HepG2 (cell line): Measurements from ENCODE around the gene USP7. TPM values are rescaled to one million over a fixed set of nuclear protein-coding genes. Genes with fewer than 3 reads are reported as not detected.

Experiments used
- ATM ChIP-seq: fragments of 450-650 bp; IDR thresholded peaks from 2 replicates; pipeline ENCODE4 v1.7.1; 2017; ENCODE audit warnings: mild to moderate bottlenecking, borderline replicate concordance
- FLYWCH1 ChIP-seq: sonication (generic); formaldehyde crosslinking; IDR thresholded peaks from 2 replicates; pipeline ENCODE4 v1.8.1; 2023; ENCODE audit warnings: mild to moderate bottlenecking, missing genetic modification reagents
- FOXK2 ChIP-seq: fragments of 450-650 bp; IDR thresholded peaks from 2 replicates; pipeline ENCODE4 v1.6.1; 2016
- GATAD1 ChIP-seq: IDR thresholded peaks from 2 replicates; pipeline ENCODE4 v1.6.1; 2016; ENCODE audit warnings: missing genetic modification reagents, missing compliant biosample characterization
- KLF12 ChIP-seq: sonication (generic); formaldehyde crosslinking; IDR thresholded peaks from 2 replicates; pipeline ENCODE4 v1.4.0; 2020; ENCODE audit warnings: missing genetic modification reagents, borderline replicate concordance
- MAX ChIP-seq: IDR thresholded peaks from 2 replicates; pipeline ENCODE4 v1.6.1; 2012; ENCODE audit warnings: inconsistent platforms
- NAIF1 ChIP-seq: sonication (generic); formaldehyde crosslinking; IDR thresholded peaks from 2 replicates; pipeline ENCODE4 v1.5.0; 2020; ENCODE audit warnings: mild to moderate bottlenecking, missing genetic modification reagents, borderline replicate concordance
- NFE2 ChIP-seq: sonication (generic); formaldehyde crosslinking; IDR thresholded peaks from 2 replicates; pipeline ENCODE4 v1.4.0; 2020; ENCODE audit warnings: missing genetic modification reagents
- SALL1 ChIP-seq: sonication (generic); formaldehyde crosslinking; IDR thresholded peaks from 2 replicates; pipeline ENCODE4 v1.8.0; 2022; ENCODE audit warnings: mild to moderate bottlenecking, missing genetic modification reagents
- SMAD1 ChIP-seq: sonication (generic); formaldehyde crosslinking; IDR thresholded peaks from 2 replicates; pipeline ENCODE4 v1.4.0; 2020; ENCODE audit warnings: missing genetic modification reagents, low read depth, mild to moderate bottlenecking, borderline replicate concordance
- SMC3 ChIP-seq: IDR thresholded peaks from 2 replicates; pipeline ENCODE4 v1.6.1; 2011; ENCODE audit warnings: low read length, improper control_type of control experiment
- THAP8 ChIP-seq: sonication (generic); formaldehyde crosslinking; IDR thresholded peaks from 2 replicates; pipeline ENCODE4 v1.5.1; 2020; ENCODE audit warnings: missing genetic modification reagents, mild to moderate bottlenecking, borderline replicate concordance
- ZBTB46 ChIP-seq: sonication (generic); formaldehyde crosslinking; IDR thresholded peaks from 2 replicates; pipeline ENCODE4 v1.4.0; 2020; ENCODE audit warnings: mild to moderate bottlenecking, missing genetic modification reagents, borderline replicate concordance
- ZFP82 ChIP-seq: sonication (generic); formaldehyde crosslinking; IDR thresholded peaks from 2 replicates; pipeline ENCODE4 v1.5.1; 2020; ENCODE audit warnings: mild to moderate bottlenecking, missing genetic modification reagents, borderline replicate concordance
- ZNF263 ChIP-seq: sonication (generic); formaldehyde crosslinking; IDR thresholded peaks from 2 replicates; pipeline ENCODE4 v1.4.0; 2020; ENCODE audit warnings: missing genetic modification reagents
- ZNF276 ChIP-seq: sonication (generic); formaldehyde crosslinking; IDR thresholded peaks from 2 replicates; pipeline ENCODE4 v1.4.0; 2020; ENCODE audit warnings: mild to moderate bottlenecking, low read depth, missing genetic modification reagents
- ZNF556 ChIP-seq: sonication (generic); formaldehyde crosslinking; IDR thresholded peaks from 2 replicates; pipeline ENCODE4 v1.4.0; 2020; ENCODE audit warnings: mild to moderate bottlenecking, missing genetic modification reagents, borderline replicate concordance
- ZNF569 ChIP-seq: sonication (generic); formaldehyde crosslinking; IDR thresholded peaks from 2 replicates; pipeline ENCODE4 v1.5.0; 2020; ENCODE audit warnings: mild to moderate bottlenecking, missing genetic modification reagents, moderate library complexity, borderline replicate concordance
- ZNF597 ChIP-seq: sonication (generic); formaldehyde crosslinking; IDR thresholded peaks from 2 replicates; pipeline ENCODE4 v1.5.0; 2020; ENCODE audit warnings: missing genetic modification reagents
- ZNF652 ChIP-seq: IDR thresholded peaks from 2 replicates; pipeline ENCODE4 v1.6.1; 2016; ENCODE audit warnings: low read depth, borderline replicate concordance
- ZNF709 ChIP-seq: sonication (generic); formaldehyde crosslinking; IDR thresholded peaks from 2 replicates; pipeline ENCODE4 v1.5.0; 2020; ENCODE audit warnings: mild to moderate bottlenecking, missing genetic modification reagents
- polyA plus RNA-seq, 8 experiments: library from polyadenylated mRNA; depleted of rRNA in 3 of 8; stranded (reverse) in 7 of 8; unstranded in 1 of 8; fragments of >200 nt; fragmentation: Illumina TruSeq in 4 of 8; extraction: Trizol in 4 of 8; gene quantifications; 2 replicates each; pipeline versions ENCODE4 v1.2.1 to v1.2.3, GENCODE V29; 2011 to 2016; ENCODE audit warnings: low read depth in 4 of 8, missing spikeins in 1 of 8, mixed read lengths in 1 of 8; ENCODE audit not compliant: insufficient read depth in 1 of 8
- total RNA-seq, 5 experiments: library from RNA; depleted of rRNA; stranded (reverse); fragments of >200 nt; fragmentation: Illumina TruSeq; extraction: Trizol; gene quantifications; 2 replicates each; pipeline ENCODE4 v1.2.3, GENCODE V29; 2016; ENCODE audit warnings: low read depth in 1 of 5

USP7 gene
- total and polyA plus RNA-seq, 2 of the 13 experiments (the other 11 are each of a cell fraction or from before 2014, with no cell fraction given), result 52.5 to 173 TPM

GRCh38 chr16:8959921-8960787 lies 3.6 kb downstream of the USP7 start (continued):
- peak; percentile 61; the same call in 1 of the 2 replicates for TF ChIP-seq MAX
- 0 out of 2 replicates have a peak, but pooled peaks have one; percentile 17 for TF ChIP-seq ZBTB46
- TF ChIP-seq GATAD1, result 0 out of 2 replicates have a peak, but pooled peaks have one; percentile 19
- no peak for TF ChIP-seq ZFP82 (CRISPR knock-in tag)
- no peak for TF ChIP-seq ZNF569 (CRISPR knock-in tag)
- no peak for TF ChIP-seq NFE2 (CRISPR knock-in tag)
- TF ChIP-seq SALL1 (CRISPR knock-in tag), result peak; percentile 88
- TF ChIP-seq THAP8 (CRISPR knock-in tag), result no peak
- TF ChIP-seq FLYWCH1, result no peak; the same call in 1 of the 2 replicates
- no peak; the same call in 1 of the 2 replicates for TF ChIP-seq SMC3
- peak; percentile 69; the same call in 1 of the 2 replicates for TF ChIP-seq FOXK2
- TF ChIP-seq ZNF709 (CRISPR knock-in tag), result no peak; the same call in 1 of the 2 replicates
- no peak for TF ChIP-seq ZNF597 (CRISPR knock-in tag)
- no peak for TF ChIP-seq ZNF263 (CRISPR knock-in tag)
- peak; percentile 84; the same call in 1 of the 2 replicates for TF ChIP-seq ZNF556 (CRISPR knock-in tag)
- TF ChIP-seq NAIF1 (CRISPR knock-in tag), result 0 out of 2 replicates have a peak, but pooled peaks have one; percentile 36
- TF ChIP-seq ZNF652, result peak; percentile 36; the same call in 1 of the 2 replicates
- no peak for TF ChIP-seq ZNF276 (CRISPR knock-in tag)
- TF ChIP-seq SMAD1 (CRISPR knock-in tag), result peak; percentile 68; the same call in 1 of the 2 replicates
- no peak for TF ChIP-seq ATM
- no peak for TF ChIP-seq KLF12 (CRISPR knock-in tag)
